ENCODE measurements around the gene PRR12.
A peak's percentile ranks its signal among the peaks of the same experiment; 100 is the strongest.
"Not testable (repeated sequence)": the region's sequence is repeated elsewhere in the genome, so short reads cannot be mapped to it uniquely, and the experiment has no call there.

The PRR12 gene

DNA sequence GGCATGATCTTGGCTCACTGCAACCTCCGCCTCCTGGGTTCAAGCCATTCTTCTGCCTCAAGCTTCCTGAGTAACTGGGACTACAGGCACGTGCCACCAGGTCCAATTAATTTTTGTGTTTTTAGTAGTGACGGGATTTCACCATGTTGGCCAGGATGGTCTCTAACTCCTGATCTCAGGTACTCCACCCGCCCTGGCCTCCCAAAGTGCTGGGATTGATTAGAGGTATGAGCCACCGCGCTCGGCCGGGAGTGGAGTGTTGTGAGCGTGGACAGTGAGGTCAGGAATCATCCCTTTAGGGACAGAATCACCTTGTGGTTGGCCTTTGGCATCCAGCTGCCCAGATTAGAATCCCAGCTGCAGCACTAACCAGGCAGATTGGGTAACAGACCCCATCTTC is 38.7 kb downstream of the PRR12 start:
- TF ChIP-seq PAX5 (IDR thresholded peaks at IDR 0.05; ENCODE audit: insufficient read depth, low read length, severe bottlenecking) (no peak), POLR2A (IDR thresholded peaks at IDR 0.05; ENCODE audit: low read depth, low read length) (no peak)
- FAIRE-seq, result peak; percentile 38
- DNase-seq (ENCODE audit: insufficient read length, low spot score), result no peak

DNA sequence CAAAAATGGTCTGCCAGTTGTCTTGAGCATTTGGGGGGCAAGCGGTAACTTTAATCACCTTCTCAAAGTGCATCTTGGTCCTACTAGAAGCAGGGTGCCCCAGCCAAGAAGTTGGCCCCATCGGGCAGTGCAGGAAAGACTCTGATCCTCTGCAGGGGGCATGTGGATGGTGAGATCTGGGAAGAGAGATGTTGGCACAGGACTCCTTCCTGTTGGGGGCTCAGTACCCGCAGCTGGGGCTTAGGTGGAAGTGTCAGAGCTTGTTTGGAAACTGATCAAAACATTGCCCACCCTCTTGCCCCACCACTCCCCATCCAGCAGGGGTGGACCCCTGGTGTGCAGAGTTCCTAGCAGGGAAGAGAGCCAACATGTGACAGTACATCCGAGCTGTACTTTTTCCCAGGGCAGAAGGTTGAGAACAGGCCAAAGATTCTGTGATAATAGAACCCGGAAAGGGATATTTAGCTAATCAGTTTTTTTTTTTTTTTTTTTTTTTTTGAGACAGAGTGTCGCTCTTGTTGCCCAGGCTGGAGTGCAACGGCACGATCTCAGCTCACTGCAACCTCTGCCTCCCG is 40.1 kb downstream of the PRR12 start:
- TF ChIP-seq POU2F2 (IDR thresholded peaks at IDR 0.05; ENCODE audit: low read depth, low read length), result no peak
- TF ChIP-seq SPI1 (IDR thresholded peaks at IDR 0.05; ENCODE audit: low read depth, low read length), result no peak
- TF ChIP-seq POLR2A (IDR thresholded peaks at IDR 0.05; ENCODE audit: low read depth, low read length), result no peak
- no peak for TF ChIP-seq PAX5 (IDR thresholded peaks at IDR 0.05; ENCODE audit: insufficient read depth, low read length, severe bottlenecking)
- TF ChIP-seq POLR2AphosphoS5 (IDR thresholded peaks at IDR 0.05; ENCODE audit: low read depth, low read length), result no peak
- no peak for TF ChIP-seq TAF1 (IDR thresholded peaks at IDR 0.05; ENCODE audit: low read depth, low read length)
- FAIRE-seq (no peak), DNase-seq (ENCODE audit: insufficient read length, low spot score) (no peak)

DNA sequence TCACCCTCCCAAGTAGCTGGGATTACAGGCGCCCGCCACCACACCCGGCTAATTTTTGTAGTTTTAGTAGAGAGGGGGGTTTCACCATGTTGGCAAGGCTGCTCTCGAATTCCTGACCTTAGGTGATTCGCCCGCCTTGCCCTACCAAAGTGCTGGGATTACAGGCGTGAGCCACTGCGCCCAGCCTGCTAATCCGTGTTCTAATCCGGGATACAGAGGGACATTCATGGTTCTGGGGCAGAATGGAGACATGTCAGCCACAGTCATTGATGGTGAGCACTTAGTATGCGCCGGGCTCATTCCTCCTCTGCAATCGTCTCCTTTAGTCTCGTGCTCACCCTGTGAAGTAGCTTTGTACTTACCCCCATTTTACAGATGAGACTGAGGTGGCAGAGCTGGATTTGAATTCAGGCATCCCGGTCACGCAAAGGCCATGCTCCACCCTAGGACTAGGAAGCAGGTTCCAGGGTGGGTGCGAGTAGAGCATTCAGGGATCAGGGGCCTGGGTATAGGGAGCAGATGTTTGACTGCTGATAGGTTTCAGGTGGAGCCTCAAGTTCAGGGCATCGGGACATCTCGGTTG is 40.7 kb downstream of the PRR12 start:
- DNase-seq (ENCODE audit: insufficient read length, low spot score), result no peak
- TF ChIP-seq POU2F2 (IDR thresholded peaks at IDR 0.05; ENCODE audit: low read depth, low read length) (no peak), POLR2A (IDR thresholded peaks at IDR 0.05; ENCODE audit: low read depth, low read length) (no peak), SPI1 (IDR thresholded peaks at IDR 0.05; ENCODE audit: low read depth, low read length) (no peak), POLR2AphosphoS5 (IDR thresholded peaks at IDR 0.05; ENCODE audit: low read depth, low read length) (no peak), TAF1 (IDR thresholded peaks at IDR 0.05; ENCODE audit: low read depth, low read length) (no peak), PAX5 (IDR thresholded peaks at IDR 0.05; ENCODE audit: insufficient read depth, low read length, severe bottlenecking) (no peak)
- no peak for FAIRE-seq

DNA sequence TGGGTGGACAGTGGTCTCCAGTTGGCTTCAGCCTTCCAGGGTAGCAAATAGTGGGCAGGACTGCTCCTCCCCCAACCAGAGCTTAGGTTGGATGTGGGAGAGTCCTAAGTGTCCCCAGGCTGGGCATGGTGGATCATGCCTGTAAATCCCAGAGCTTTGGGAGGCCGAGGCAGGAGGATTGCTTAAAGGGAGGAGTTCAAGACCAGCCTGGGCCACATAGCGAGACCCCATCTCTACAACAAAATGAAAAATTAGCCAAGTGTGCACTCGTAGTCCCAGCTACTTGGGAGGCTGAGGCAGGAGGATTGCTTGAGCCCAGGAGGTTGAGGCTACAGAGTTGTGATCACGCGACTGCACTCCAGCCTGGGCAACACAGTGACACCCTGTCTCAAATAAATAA is 41.6 kb downstream of the PRR12 start:
- TF ChIP-seq TAF1 (IDR thresholded peaks at IDR 0.05; ENCODE audit: low read depth, low read length), result no peak
- TF ChIP-seq PAX5 (IDR thresholded peaks at IDR 0.05; ENCODE audit: insufficient read depth, low read length, severe bottlenecking), result no peak
- TF ChIP-seq POLR2A (IDR thresholded peaks at IDR 0.05; ENCODE audit: low read depth, low read length), result no peak
- no peak for TF ChIP-seq POU2F2 (IDR thresholded peaks at IDR 0.05; ENCODE audit: low read depth, low read length)
- TF ChIP-seq SPI1 (IDR thresholded peaks at IDR 0.05; ENCODE audit: low read depth, low read length), result no peak
- TF ChIP-seq POLR2AphosphoS5 (IDR thresholded peaks at IDR 0.05; ENCODE audit: low read depth, low read length), result no peak
- DNase-seq (ENCODE audit: insufficient read length, low spot score) (no peak), FAIRE-seq (no peak)

DNA sequence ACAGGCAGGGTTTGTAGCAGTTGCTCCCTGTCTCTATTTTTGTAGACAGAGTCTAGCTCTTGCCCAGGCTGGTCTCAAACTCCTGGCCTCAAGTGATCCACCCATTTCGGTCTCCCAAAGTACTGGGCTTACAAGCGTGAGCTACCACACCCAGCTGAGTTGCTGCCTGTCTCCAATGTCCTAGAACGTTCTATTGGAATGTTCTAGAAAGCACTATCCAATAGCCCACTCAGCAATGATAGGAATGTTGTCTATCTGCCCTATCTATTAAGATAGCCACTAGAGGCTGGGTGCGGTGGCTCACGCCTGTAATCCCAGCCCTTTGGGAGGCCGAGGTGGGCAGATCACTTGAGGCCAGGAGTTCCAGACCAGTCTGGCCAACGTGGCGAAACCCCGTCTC is 42.3 kb downstream of the PRR12 start:
- not testable (repeated sequence) for FAIRE-seq; DNase-seq (ENCODE audit: insufficient read length, low spot score)

DNA sequence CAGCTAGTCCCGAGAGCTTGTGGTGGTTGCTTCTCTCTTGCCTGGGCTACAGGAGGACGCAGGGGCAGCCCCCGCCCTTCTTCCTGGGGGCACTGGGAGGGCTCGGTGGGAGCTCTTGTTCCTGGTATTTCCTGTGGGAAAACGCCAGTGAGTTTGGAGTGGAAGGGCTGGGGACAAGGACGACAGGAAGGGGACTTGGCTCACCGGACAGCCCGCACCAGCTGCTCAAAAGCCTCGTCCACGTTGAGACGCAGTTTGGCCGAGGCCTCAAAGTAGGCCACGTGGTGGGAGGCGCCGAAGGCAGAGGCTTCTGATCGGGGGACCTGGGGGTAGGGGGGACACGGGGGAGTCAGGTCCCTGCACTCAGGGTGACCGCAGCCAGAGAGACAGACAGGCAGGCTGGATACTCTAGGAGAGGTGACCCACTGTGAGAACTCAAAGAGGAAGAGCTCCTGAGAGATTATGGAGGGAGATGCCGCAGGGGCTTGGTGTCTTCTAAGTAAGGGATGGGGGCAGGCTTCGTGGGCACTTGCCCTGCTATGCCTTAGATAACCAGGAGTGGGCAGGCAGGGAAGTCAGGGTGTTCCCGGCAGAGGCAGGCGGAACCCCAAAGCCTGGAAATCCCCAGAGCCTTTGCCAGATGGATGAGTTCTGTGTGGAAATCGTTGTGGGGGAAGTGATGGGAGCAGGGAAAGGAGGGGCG is 44.7 kb downstream of the PRR12 start:
- DNase-seq (ENCODE audit: insufficient read length, low spot score), result no peak
- FAIRE-seq, result no peak
- TF ChIP-seq POLR2A (IDR thresholded peaks at IDR 0.05; ENCODE audit: low read depth, low read length) (no peak), POU2F2 (IDR thresholded peaks at IDR 0.05; ENCODE audit: low read depth, low read length) (no peak), PAX5 (IDR thresholded peaks at IDR 0.05; ENCODE audit: insufficient read depth, low read length, severe bottlenecking) (no peak), TAF1 (IDR thresholded peaks at IDR 0.05; ENCODE audit: low read depth, low read length) (no peak), POLR2AphosphoS5 (IDR thresholded peaks at IDR 0.05; ENCODE audit: low read depth, low read length) (no peak), SPI1 (IDR thresholded peaks at IDR 0.05; ENCODE audit: low read depth, low read length) (no peak)

DNA sequence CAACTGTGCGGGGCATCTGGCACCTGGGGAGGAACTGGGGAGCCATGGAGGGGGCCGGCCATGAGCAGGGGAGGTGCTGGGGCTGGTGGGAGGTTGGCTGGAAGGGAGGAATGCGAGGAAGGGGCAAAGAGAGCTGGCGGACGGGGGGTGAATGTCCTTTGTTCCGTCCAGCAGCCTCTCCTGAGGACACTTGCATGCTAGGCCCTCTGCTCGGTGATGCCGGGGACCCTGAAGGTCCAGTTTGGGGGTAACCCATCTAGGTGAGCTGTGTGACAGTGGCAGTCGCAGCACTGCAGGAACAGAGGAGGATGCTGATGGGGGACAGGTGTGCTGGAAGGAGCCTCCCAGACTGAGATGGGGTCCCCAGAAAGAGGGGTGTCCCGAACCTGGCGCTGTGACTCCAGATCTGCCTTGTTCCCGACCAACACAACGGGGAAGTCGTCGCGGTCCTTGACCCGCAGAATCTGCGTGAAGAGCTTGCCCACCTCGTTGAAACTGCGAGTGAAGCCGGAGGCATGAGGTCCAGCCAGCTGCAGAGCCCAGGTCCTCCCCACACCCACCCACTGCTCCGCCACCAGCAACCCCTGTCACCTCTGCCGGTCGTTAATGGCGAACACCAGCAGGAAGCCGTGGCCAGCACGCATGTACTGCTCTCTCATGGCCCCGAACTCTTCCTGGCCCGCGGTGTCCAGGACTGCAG is 45.4 kb downstream of the PRR12 start:
- DNase-seq (ENCODE audit: insufficient read length, low spot score) (no peak), FAIRE-seq (no peak)
- TF ChIP-seq TAF1 (IDR thresholded peaks at IDR 0.05; ENCODE audit: low read depth, low read length) (no peak), POU2F2 (IDR thresholded peaks at IDR 0.05; ENCODE audit: low read depth, low read length) (no peak), POLR2AphosphoS5 (IDR thresholded peaks at IDR 0.05; ENCODE audit: low read depth, low read length) (no peak), SPI1 (IDR thresholded peaks at IDR 0.05; ENCODE audit: low read depth, low read length) (no peak), PAX5 (IDR thresholded peaks at IDR 0.05; ENCODE audit: insufficient read depth, low read length, severe bottlenecking) (no peak), POLR2A (IDR thresholded peaks at IDR 0.05; ENCODE audit: low read depth, low read length) (no peak)

DNA sequence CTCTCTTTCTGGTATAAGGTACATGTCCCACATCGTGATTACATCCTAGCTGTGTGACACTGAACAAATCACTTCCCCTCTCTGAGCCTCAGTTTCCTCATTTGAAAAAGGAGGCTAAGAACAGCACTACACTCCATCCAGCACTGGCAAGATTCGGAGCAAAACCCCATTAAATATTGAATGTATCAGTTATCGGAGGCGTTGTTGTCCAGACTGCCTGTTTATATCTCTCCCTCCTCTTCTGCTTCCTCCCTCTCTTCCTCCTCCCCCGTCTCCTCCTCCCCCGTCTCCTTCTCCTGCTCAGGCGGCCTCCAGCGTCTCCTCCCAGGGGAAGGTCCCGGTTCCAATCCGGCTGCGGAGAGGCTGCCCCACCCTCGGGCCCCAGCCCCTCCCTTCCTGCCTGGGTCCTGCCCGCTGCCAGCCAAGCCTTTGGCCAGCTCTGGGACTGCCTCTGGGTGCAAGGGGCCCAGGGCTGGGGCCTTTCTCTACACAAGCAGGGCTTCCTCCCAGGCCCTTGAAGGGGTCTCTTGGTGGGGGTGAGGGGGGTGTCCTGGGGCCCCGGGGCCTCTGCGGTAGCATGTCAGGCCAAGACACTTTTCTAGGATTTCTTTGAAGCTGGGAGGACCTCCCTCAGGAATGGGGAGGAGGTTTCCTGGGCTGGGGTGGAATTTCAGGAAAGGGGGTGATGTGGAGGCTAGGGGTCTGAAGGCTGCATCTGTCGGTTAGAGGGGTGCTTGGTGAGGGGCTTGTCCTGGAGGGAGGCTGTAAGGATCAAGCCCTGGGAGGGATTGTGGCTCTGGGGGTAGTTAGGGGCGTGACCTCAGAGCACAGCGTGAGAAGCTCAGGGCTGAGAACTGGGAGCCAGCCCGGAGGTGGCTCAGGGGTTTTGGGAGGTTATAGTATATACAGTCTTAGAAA is 47.1 kb downstream of the PRR12 start:
- no peak for FAIRE-seq

More for the DNA sequence above, 47.1 kb downstream of the PRR12 start:
- TF ChIP-seq POU2F2 (IDR thresholded peaks at IDR 0.05; ENCODE audit: low read depth, low read length), result no peak
- no peak for TF ChIP-seq PAX5 (IDR thresholded peaks at IDR 0.05; ENCODE audit: insufficient read depth, low read length, severe bottlenecking)
- TF ChIP-seq POLR2AphosphoS5 (IDR thresholded peaks at IDR 0.05; ENCODE audit: low read depth, low read length), result no peak
- TF ChIP-seq TAF1 (IDR thresholded peaks at IDR 0.05; ENCODE audit: low read depth, low read length), result no peak
- no peak for DNase-seq (ENCODE audit: insufficient read length, low spot score)

Data from GM12891 (cell line).